Lung (tissue), 12 donors: ENCODE measurements around the gene DIS3L2. TPM values are rescaled to one million over a fixed set of nuclear protein-coding genes. Genes with fewer than 3 reads are reported as not detected.

Source experiments
- ATAC-seq: fragments of 200-7000 bp; cut with Tn5 transposase; one replicate; pipeline ENCODE4 v1.9.1; 2020; ENCODE audit warnings: moderate number of reproducible peaks; ENCODE audit not compliant: insufficient read depth, low FRiP score
- DNase-seq, 3 donors: peaks; one replicate each; pipeline ENCODE4 v3.0.0-alpha.2; 2013 to 2017
- H3K27ac ChIP-seq, 2 donors: one replicate each; pipeline ENCODE4 v1.5.1; 2013; ENCODE audit warnings: mild to moderate bottlenecking in 2 of 2, moderate library complexity in 2 of 2, control low read depth in 1 of 2, inconsistent platforms in 1 of 2, low read depth in 1 of 2, low read length in 1 of 2
- H3K27me3 ChIP-seq, 3 donors: one replicate each; pipeline ENCODE4 v1.5.1; 2013; ENCODE audit warnings: low read length in 2 of 3; ENCODE audit not compliant: control insufficient read depth in 3 of 3, insufficient read depth in 3 of 3
- H3K36me3 ChIP-seq, 4 donors: one replicate each; pipeline ENCODE4 v1.5.1; 2013; ENCODE audit warnings: low read length in 4 of 4, mild to moderate bottlenecking in 1 of 4, moderate library complexity in 1 of 4; ENCODE audit not compliant: control insufficient read depth in 4 of 4, insufficient read depth in 4 of 4
- H3K4me1 ChIP-seq, 5 donors: one replicate each; pipeline ENCODE4 v1.5.1; 2013; ENCODE audit warnings: low read length in 5 of 5, mild to moderate bottlenecking in 2 of 5, moderate library complexity in 1 of 5; ENCODE audit not compliant: control insufficient read depth in 5 of 5, insufficient read depth in 5 of 5
- H3K4me3 ChIP-seq: one replicate; pipeline ENCODE4 v1.5.1; 2013; ENCODE audit warnings: mild to moderate bottlenecking, control low read depth, moderate library complexity
- H3K9ac ChIP-seq, 2 donors: one replicate each; pipeline ENCODE4 v1.5.1; 2013; ENCODE audit warnings: low read length in 2 of 2, control low read depth in 1 of 2; ENCODE audit not compliant: insufficient read depth in 1 of 2
- H3K9me3 ChIP-seq, 4 donors: one replicate each; pipeline ENCODE4 v1.5.1; 2013; ENCODE audit warnings: low read length in 3 of 4, mild to moderate bottlenecking in 1 of 4, moderate library complexity in 1 of 4; ENCODE audit not compliant: control insufficient read depth in 4 of 4, insufficient read depth in 3 of 4
- WGBS, 2 donors: extraction: QIAGEN DNeasy Blood & Tissue Kit; methylation state at CpG; one replicate each; pipeline ENCODE4 v1.1.7; 2013; 5-methylcytosine and 5-hydroxymethylcytosine counted together
- polyA plus RNA-seq, 2 donors: library from polyadenylated mRNA; stranded (reverse); fragments of 200-250 nt; gene quantifications; one replicate each; pipeline ENCODE4 v1.2.1, GENCODE V29; 2013
- total RNA-seq, 2 donors: library from RNA; depleted of rRNA in 1 of 2; stranded (reverse); fragments of >200 nt in 1 of 2; gene quantifications; one replicate each; pipeline ENCODE4 v1.2.1, GENCODE V29; 2014 to 2021
- TF ChIP-seq, protein P1 (sequence below): IDR thresholded peaks from 2 replicates; pipeline ENCODE4 v1.5.1; 2012; ENCODE audit warnings: mild to moderate bottlenecking; ENCODE audit errors: control extremely low read depth, extremely low read depth
- donor health status: control.
- donor health status: control.
- donor health status: Bipolar disorder and iron deficiency.
- donor health status: healthy.
- donor health status: DM: yes; HTN: yes; CAD: no.

The DIS3L2 gene
- total and polyA plus RNA-seq, 4 donors: 12.7 to 41.0 (median 31.1) TPM

DNA sequence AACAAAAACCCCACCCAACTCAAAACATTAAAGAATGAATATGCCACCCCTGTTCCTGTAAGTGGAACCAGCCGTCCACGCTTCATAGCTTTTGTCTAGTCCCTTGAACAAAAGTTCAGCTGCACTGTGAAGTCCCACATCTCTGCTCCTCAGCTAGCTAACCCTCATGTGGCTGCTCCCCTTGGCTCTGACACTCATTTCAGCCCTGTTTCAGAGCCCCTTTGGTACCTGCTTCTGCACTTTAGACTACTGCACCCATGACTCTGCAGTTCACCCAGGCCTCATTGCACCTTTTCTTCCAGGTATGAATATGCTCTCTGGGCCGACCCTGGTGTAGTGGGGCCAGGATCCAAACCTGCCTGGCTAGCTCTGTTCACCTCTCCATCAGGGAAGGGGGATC lies 155.3 kb downstream of the DIS3L2 start:
- Histone ChIP-seq H3K27ac (no peak overlapping the region), H3K9ac (no peak overlapping the region), H3K27me3 (no peaks in the 10 kb centered on the region), H3K9me3 (no peaks in the 10 kb centered on the region), H3K4me1 (peaks cover 0 to 7% (median 0%) of the 10 kb centered on the region in 5 donors), H3K36me3 (no peaks in the 10 kb centered on the region), H3K4me3 (no peak overlapping the region)
- TF ChIP-seq, protein P1, sequence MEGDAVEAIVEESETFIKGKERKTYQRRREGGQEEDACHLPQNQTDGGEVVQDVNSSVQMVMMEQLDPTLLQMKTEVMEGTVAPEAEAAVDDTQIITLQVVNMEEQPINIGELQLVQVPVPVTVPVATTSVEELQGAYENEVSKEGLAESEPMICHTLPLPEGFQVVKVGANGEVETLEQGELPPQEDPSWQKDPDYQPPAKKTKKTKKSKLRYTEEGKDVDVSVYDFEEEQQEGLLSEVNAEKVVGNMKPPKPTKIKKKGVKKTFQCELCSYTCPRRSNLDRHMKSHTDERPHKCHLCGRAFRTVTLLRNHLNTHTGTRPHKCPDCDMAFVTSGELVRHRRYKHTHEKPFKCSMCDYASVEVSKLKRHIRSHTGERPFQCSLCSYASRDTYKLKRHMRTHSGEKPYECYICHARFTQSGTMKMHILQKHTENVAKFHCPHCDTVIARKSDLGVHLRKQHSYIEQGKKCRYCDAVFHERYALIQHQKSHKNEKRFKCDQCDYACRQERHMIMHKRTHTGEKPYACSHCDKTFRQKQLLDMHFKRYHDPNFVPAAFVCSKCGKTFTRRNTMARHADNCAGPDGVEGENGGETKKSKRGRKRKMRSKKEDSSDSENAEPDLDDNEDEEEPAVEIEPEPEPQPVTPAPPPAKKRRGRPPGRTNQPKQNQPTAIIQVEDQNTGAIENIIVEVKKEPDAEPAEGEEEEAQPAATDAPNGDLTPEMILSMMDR: no peak
- ATAC-seq (no peak), DNase-seq (no peak)
- 64 to 67% methylated on average over 3 of the region's 3 CpGs for WGBS, 2 donors

DNA sequence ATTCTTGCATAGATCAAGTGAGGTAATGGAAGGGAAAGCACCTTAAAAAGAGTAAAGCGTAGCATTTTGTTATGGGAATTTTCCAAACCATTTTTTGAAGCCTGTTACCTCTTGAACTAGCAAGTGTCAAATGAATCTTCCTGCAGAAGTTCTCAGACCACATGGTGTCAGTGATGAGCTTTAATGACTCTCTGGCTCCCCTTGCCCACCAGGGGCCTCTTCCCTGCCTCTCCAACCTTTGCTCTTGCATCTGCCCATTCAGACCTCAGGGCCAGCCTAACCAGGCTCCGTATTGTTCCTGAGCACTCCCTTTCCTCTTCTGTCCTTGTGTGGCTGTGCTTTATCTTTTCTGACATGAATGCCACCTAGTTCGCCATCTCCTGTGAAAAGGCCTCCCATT lies 155.9 kb downstream of the DIS3L2 start:
- ATAC-seq (no peak), DNase-seq (no peak)
- 85 to 92% methylated on average over 3 of the region's 3 CpGs for WGBS, 2 donors
- no peak overlapping the region for H3K9ac ChIP-seq
- no peak overlapping the region for H3K27ac ChIP-seq
- peaks cover 0 to 7% (median 0%) of the 10 kb centered on the region in 5 donors for H3K4me1 ChIP-seq
- no peaks in the 10 kb centered on the region for H3K36me3 ChIP-seq
- TF ChIP-seq, protein P1: no peak
- no peak overlapping the region for H3K4me3 ChIP-seq
- H3K9me3 ChIP-seq: no peaks in the 10 kb centered on the region
- H3K27me3 ChIP-seq: no peaks in the 10 kb centered on the region

DNA sequence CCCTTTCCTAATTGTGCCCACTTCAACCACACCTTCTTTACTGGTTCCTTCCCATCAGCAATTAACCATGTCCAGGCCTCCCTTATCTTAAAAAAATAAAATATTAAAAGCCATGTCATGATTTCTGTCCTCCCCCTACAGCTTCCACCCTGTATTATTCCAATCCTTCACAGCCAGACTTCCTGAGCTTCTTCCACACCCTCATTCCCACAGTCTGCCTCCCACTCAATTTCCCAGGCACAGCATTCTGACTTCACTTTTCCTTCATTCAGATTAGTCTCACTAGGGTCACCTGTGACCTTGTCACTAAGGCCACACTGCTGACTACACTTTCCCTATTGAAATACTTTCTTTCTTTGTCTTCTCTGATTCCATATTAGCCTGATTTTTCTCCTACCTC lies 159.4 kb downstream of the DIS3L2 start:
- H3K4me3 ChIP-seq: no peak overlapping the region
- ATAC-seq: no peak
- peaks cover 0 to 7% (median 0%) of the 10 kb centered on the region in 5 donors for H3K4me1 ChIP-seq
- TF ChIP-seq, protein P1: no peak
- no peak overlapping the region for H3K27ac ChIP-seq
- H3K36me3 ChIP-seq: peaks cover 0 to 3% (median 0%) of the 10 kb centered on the region in 4 donors
- H3K27me3 ChIP-seq: no peaks in the 10 kb centered on the region
- H3K9me3 ChIP-seq: no peaks in the 10 kb centered on the region
- no peak overlapping the region for H3K9ac ChIP-seq
- no peak for DNase-seq

DNA sequence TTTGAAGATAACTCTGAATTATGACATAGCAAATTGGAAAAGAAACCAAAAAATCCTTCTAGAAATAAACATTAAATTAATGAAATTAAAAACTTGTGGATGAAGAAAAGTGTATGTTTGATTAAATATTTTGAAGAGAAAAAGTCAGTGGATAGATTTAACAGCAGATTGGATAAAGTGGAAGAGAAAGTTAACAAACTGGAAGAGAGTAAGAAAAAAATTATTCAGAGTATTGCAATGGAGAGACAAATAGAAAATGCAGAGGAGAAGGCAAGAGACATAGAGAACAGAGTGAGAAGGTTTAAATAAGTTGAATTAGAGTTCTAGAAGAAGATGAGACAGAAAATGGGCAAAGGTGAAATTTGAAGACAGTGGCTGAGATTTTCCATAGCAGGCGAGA lies 162.8 kb downstream of the DIS3L2 start:
- no peak for DNase-seq
- H3K27ac ChIP-seq: no peak overlapping the region
- TF ChIP-seq, protein P1: no peak
- peaks cover 0 to 4% (median 0%) of the 10 kb centered on the region in 4 donors for H3K36me3 ChIP-seq
- no peak overlapping the region for H3K9ac ChIP-seq
- no peaks in the 10 kb centered on the region for H3K27me3 ChIP-seq
- no peak for ATAC-seq
- H3K4me3 ChIP-seq: no peak overlapping the region
- no peaks in the 10 kb centered on the region for H3K9me3 ChIP-seq
- peaks cover 0 to 7% (median 0%) of the 10 kb centered on the region in 5 donors for H3K4me1 ChIP-seq
- WGBS, 2 donors: 100% methylated on average over 1 of the region's 1 CpG
